ENCODE data around the gene MAN1A2.
A peak's percentile ranks its signal among the peaks of the same experiment; 100 is the strongest.

The MAN1A2 gene

GRCh38 chr1:117512728-117513321, 145.6 kb downstream of the MAN1A2 start:
- Histone ChIP-seq H3K36me3 (ENCODE audit: control insufficient read depth in 2 of 2, insufficient read depth in 1 of 2, low read length in 2 of 2) (peaks cover 0 to 7% of the 10 kb centered on the region in 2 experiments; a peak in 1 of 3 replicates), H3K4me1 (ENCODE audit: control insufficient read depth, insufficient read depth, low read length) (no peaks in the 10 kb centered on the region), H3K9me3 (ENCODE audit: control insufficient read depth, insufficient read depth, low read depth, low read length) (no peaks in the 10 kb centered on the region), H3K4me3 (ENCODE audit: low read depth, low read length) (no peak overlapping the region), H3K27ac (ENCODE audit: extremely low read depth, low read depth, low read length) (no peak overlapping the region)
- ChIA-PET CTCF (interaction anchor here (0.6 to 4.6 kb wide), 23 partner anchors 9 to 1622 kb away, joined by 3 to 39 read pairs (median 4); no protein-coding TSS in a partner anchor), POLR2A (no interaction called here)
- TF ChIP-seq ZSCAN4 (tag by site-specific recombination; IDR thresholded peaks at IDR 0.05) (0 out of 2 replicates have a peak, but pooled peaks have one; percentile 31), RBAK (tag by site-specific recombination; IDR thresholded peaks at IDR 0.05) (no peak), ZNF654 (tag by site-specific recombination; IDR thresholded peaks at IDR 0.05; ENCODE audit: low read depth) (peak; percentile 57), BCL6B (tag by site-specific recombination; IDR thresholded peaks at IDR 0.05) (no peak), ZNF302 (tag by site-specific recombination; IDR thresholded peaks at IDR 0.05; ENCODE audit: low read depth) (no peak)
- TF ChIP-seq, protein P1, sequence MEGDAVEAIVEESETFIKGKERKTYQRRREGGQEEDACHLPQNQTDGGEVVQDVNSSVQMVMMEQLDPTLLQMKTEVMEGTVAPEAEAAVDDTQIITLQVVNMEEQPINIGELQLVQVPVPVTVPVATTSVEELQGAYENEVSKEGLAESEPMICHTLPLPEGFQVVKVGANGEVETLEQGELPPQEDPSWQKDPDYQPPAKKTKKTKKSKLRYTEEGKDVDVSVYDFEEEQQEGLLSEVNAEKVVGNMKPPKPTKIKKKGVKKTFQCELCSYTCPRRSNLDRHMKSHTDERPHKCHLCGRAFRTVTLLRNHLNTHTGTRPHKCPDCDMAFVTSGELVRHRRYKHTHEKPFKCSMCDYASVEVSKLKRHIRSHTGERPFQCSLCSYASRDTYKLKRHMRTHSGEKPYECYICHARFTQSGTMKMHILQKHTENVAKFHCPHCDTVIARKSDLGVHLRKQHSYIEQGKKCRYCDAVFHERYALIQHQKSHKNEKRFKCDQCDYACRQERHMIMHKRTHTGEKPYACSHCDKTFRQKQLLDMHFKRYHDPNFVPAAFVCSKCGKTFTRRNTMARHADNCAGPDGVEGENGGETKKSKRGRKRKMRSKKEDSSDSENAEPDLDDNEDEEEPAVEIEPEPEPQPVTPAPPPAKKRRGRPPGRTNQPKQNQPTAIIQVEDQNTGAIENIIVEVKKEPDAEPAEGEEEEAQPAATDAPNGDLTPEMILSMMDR (tag by site-specific recombination; IDR thresholded peaks at IDR 0.05) = peak; percentile 37; the same call in 1 of the 2 replicates

- no peak overlapping the region for H3K27ac ChIP-seq (ENCODE audit: extremely low read depth, low read depth, low read length)
- peaks cover 0 to 3% of the 10 kb centered on the region in 2 experiments; a peak in 1 of 3 replicates for H3K36me3 ChIP-seq (ENCODE audit: control insufficient read depth in 2 of 2, insufficient read depth in 1 of 2, low read length in 2 of 2)
- H3K4me3 ChIP-seq (ENCODE audit: low read depth, low read length) = no peak overlapping the region
- ChIA-PET CTCF (interaction anchor here (0.9 to 1.9 kb wide), 2 partner anchors 10 to 235 kb away, joined by 4 to 10 read pairs; no protein-coding TSS in a partner anchor), POLR2A (no interaction called here)
- no peak for TF ChIP-seq KLF17 (tag by site-specific recombination; IDR thresholded peaks at IDR 0.05)
- TF ChIP-seq ZBTB1 (tag by site-specific recombination; IDR thresholded peaks at IDR 0.05) = no peak
- no peak for TF ChIP-seq ZBTB7A (tag by site-specific recombination; IDR thresholded peaks at IDR 0.05; ENCODE audit: low read depth)
- no peak for TF ChIP-seq OVOL3 (tag by site-specific recombination; IDR thresholded peaks at IDR 0.05)
- no peak for TF ChIP-seq ZNF518A (tag by site-specific recombination; conservative IDR thresholded peaks at IDR 0.05; ENCODE audit: low read depth)
- no peaks in the 10 kb centered on the region for H3K9me3 ChIP-seq (ENCODE audit: control insufficient read depth, insufficient read depth, low read depth, low read length)
- H3K4me1 ChIP-seq (ENCODE audit: control insufficient read depth, insufficient read depth, low read length) = no peaks in the 10 kb centered on the region
Observed at GRCh38 chr1:117523111-117523510, 155.9 kb downstream of the MAN1A2 start.
